OCI-M2 (cell line): ENCODE measurements around the gene PSMA5.
"Not testable (repeated sequence)": the region's sequence is repeated elsewhere in the genome, so short reads cannot be mapped to it uniquely, and the experiment has no call there.

ENCODE experiments used
- DNase-seq: peaks from one replicate; lab custom pipeline; 2025; ENCODE audit not compliant: unreplicated experiment; lab: John Stamatoyannopoulos, UW

The PSMA5 gene

GRCh38 chr1:109433322-109433721 is 7.1 kb upstream of the PSMA5 start:
- DNase-seq, result no peak

GRCh38 chr1:109432336-109432735 is 6.1 kb upstream of the PSMA5 start:
- no peak for DNase-seq

- DNase-seq, result no peak
Measured at GRCh38 chr1:109427171-109427467, 871 bp upstream of the PSMA5 start.

- no peak for DNase-seq
Measured at GRCh38 chr1:109425391-109426280, 612 bp downstream of the PSMA5 start.

GRCh38 chr1:109423498-109423897 is 2.8 kb downstream of the PSMA5 start:
- DNase-seq, result no peak

GRCh38 chr1:109412551-109412950 is 13.7 kb downstream of the PSMA5 start:
- DNase-seq, result no peak

GRCh38 chr1:109404838-109405237 is 21.4 kb downstream of the PSMA5 start:
- no peak for DNase-seq

GRCh38 chr1:109402025-109402424 is 24.2 kb downstream of the PSMA5 start:
- DNase-seq, result no peak

- DNase-seq, result no peak
Measured at GRCh38 chr1:109400035-109400655, 26.1 kb downstream of the PSMA5 start.

GRCh38 chr1:109399326-109399957 is 26.8 kb downstream of the PSMA5 start:
- peak; percentile 62 for DNase-seq

GRCh38 chr1:109398343-109399225 is 27.7 kb downstream of the PSMA5 start:
- no peak for DNase-seq

GRCh38 chr1:109397581-109398342 is 28.5 kb downstream of the PSMA5 start, which contains the start of gene SORT1:
Gene SORT1, minus strand, starts transcription at chr1:109397918. Its CDS starts 26 bp downstream, at chr1:109397892.
- no peak for DNase-seq

GRCh38 chr1:109396871-109397580 is 29.2 kb downstream of the PSMA5 start:
- no peak for DNase-seq

- DNase-seq, result no peak
Measured at GRCh38 chr1:109396513-109396839, 29.8 kb downstream of the PSMA5 start.

GRCh38 chr1:109395602-109396512 is 30.4 kb downstream of the PSMA5 start:
- no peak for DNase-seq

GRCh38 chr1:109395282-109395599 is 31.0 kb downstream of the PSMA5 start:
- not testable (repeated sequence) for DNase-seq

- DNase-seq, result no peak
Measured at GRCh38 chr1:109394591-109395281, 31.5 kb downstream of the PSMA5 start.

- no peak for DNase-seq
Measured at GRCh38 chr1:109393617-109394233, 32.5 kb downstream of the PSMA5 start.
